ENCODE data around the gene HDDC3. TPM values are rescaled to one million over a fixed set of nuclear protein-coding genes. Genes with fewer than 3 reads are reported as not detected.

The HDDC3 gene
- total RNA-seq, 1 experiment from 2014 or later = 5.3 TPM

- intact Hi-C loops (cut with micrococcal nuclease; ENCODE audit: unreplicated experiment) (no loop called here), in situ Hi-C loops (cut with HindIII; ENCODE audit: low pct_unique_long_range_greater_than_20kb, low sequenced_read_pairs) (no loop called here)
- POLR2A ChIA-PET = no interaction called here
- CTCF ChIA-PET = no interaction called here
- Histone ChIP-seq H3K4me3 (ENCODE audit: low read depth in 2 of 2, low read length in 2 of 2) (no peak overlapping the region), H3K27ac (ENCODE audit: low read length) (no peak overlapping the region), H3K27me3 (ENCODE audit: control insufficient read depth, insufficient read depth, low read length) (no peaks in the 10 kb centered on the region), H3K36me3 (ENCODE audit: control insufficient read depth, insufficient read depth, low read length) (peaks cover 3% of the 10 kb centered on the region; the same call in 1 of the 2 replicates), H3K9me3 (ENCODE audit: control insufficient read depth, insufficient read depth, low read depth, low read length) (no peaks in the 10 kb centered on the region), H3K4me1 (ENCODE audit: control insufficient read depth, insufficient read depth, low read length) (no peaks in the 10 kb centered on the region)
- ATAC-seq (no peak), DNase-seq (ENCODE audit: low read depth, low spot score) (no peak)
- BruUV-seq (replicated peaks) = TSS peak; percentile 62
- TF ChIP-seq POLR2AphosphoS5 (IDR thresholded peaks at IDR 0.05; ENCODE audit: low read depth, low read length) (no peak), REST (IDR thresholded peaks at IDR 0.05; ENCODE audit: insufficient read depth in 1 of 2, low read depth in 2 of 2, low read length in 1 of 2) (no peak), SIN3A (IDR thresholded peaks at IDR 0.05; ENCODE audit: borderline replicate concordance, insufficient read depth, low read depth, low read length) (no peak), TCF7L2 (IDR thresholded peaks at IDR 0.05; ENCODE audit: low read depth, low read length) (no peak), CTCF (IDR thresholded peaks at IDR 0.05) (no peak)
Measured at GRCh38 chr15:90881978-90882721, 50.2 kb downstream of the HDDC3 start.

- CTCF ChIA-PET = no interaction called here
- BruUV-seq (replicated peaks) = no TSS peak
- ATAC-seq = no peak
- no peak overlapping the region for H3K4me3 ChIP-seq (ENCODE audit: low read depth in 2 of 2, low read length in 2 of 2)
- peaks cover 3% of the 10 kb centered on the region; the same call in 1 of the 2 replicates for H3K36me3 ChIP-seq (ENCODE audit: control insufficient read depth, insufficient read depth, low read length)
- POLR2A ChIA-PET = no interaction called here
- H3K27ac ChIP-seq (ENCODE audit: low read length) = no peak overlapping the region
- no peaks in the 10 kb centered on the region for H3K9me3 ChIP-seq (ENCODE audit: control insufficient read depth, insufficient read depth, low read depth, low read length)
- intact Hi-C loops (cut with micrococcal nuclease; ENCODE audit: unreplicated experiment) (no loop called here), in situ Hi-C loops (cut with HindIII; ENCODE audit: low pct_unique_long_range_greater_than_20kb, low sequenced_read_pairs) (no loop called here)
- no peaks in the 10 kb centered on the region for H3K27me3 ChIP-seq (ENCODE audit: control insufficient read depth, insufficient read depth, low read length)
- DNase-seq (ENCODE audit: low read depth, low spot score) = no peak
- H3K4me1 ChIP-seq (ENCODE audit: control insufficient read depth, insufficient read depth, low read length) = no peaks in the 10 kb centered on the region
- no peak for TF ChIP-seq CTCF (IDR thresholded peaks at IDR 0.05)
- no peak for TF ChIP-seq POLR2AphosphoS5 (IDR thresholded peaks at IDR 0.05; ENCODE audit: low read depth, low read length)
- no peak for TF ChIP-seq REST (IDR thresholded peaks at IDR 0.05; ENCODE audit: insufficient read depth in 1 of 2, low read depth in 2 of 2, low read length in 1 of 2)
- TF ChIP-seq SIN3A (IDR thresholded peaks at IDR 0.05; ENCODE audit: borderline replicate concordance, insufficient read depth, low read depth, low read length) = no peak
- no peak for TF ChIP-seq TCF7L2 (IDR thresholded peaks at IDR 0.05; ENCODE audit: low read depth, low read length)
Measured at GRCh38 chr15:90881181-90881977, 51.0 kb downstream of the HDDC3 start.
